ENCODE measurements around the gene RAB10. TPM values are rescaled to one million over a fixed set of nuclear protein-coding genes. Genes with fewer than 3 reads are reported as not detected.

The RAB10 gene
- polyA plus RNA-seq, 2 donors, result 190 to 320 TPM

- H3K36me3 ChIP-seq (ENCODE audit: control insufficient read depth in 2 of 2, insufficient read depth in 2 of 2, low read length in 1 of 2), result peaks cover 0 to 5% of the 10 kb centered on the region in 2 donors
Measured at GRCh38 chr2:26128176-26128575, 94.3 kb downstream of the RAB10 start.

GRCh38 chr2:26130763-26131162, 96.9 kb downstream of the RAB10 start:
- H3K4me1 ChIP-seq (ENCODE audit: control insufficient read depth in 2 of 2, insufficient read depth in 2 of 2, low read length in 1 of 2), result no peaks in the 10 kb centered on the region
- H3K36me3 ChIP-seq (ENCODE audit: control insufficient read depth in 2 of 2, insufficient read depth in 2 of 2, low read length in 1 of 2), result peaks cover 0 to 8% of the 10 kb centered on the region in 2 donors
- H3K27ac ChIP-seq (ENCODE audit: low read depth in 2 of 2, low read length in 1 of 2), result no peak overlapping the region
- 74 to 82% methylated on average over 3 of the region's 3 CpGs for WGBS, 2 donors
- no peak overlapping the region for H3K4me3 ChIP-seq (ENCODE audit: low read depth in 1 of 2, low read length in 2 of 2)
- H3K27me3 ChIP-seq (ENCODE audit: control insufficient read depth in 1 of 2, insufficient read depth in 2 of 2, low read length in 2 of 2), result no peaks in the 10 kb centered on the region
- no peaks in the 10 kb centered on the region for H3K9me3 ChIP-seq (ENCODE audit: control insufficient read depth in 2 of 2, insufficient read depth in 1 of 2, low read depth in 1 of 2, low read length in 1 of 2)

More at GRCh38 chr2:26128176-26128575, 94.3 kb downstream of the RAB10 start:
- H3K9me3 ChIP-seq (ENCODE audit: control insufficient read depth in 2 of 2, insufficient read depth in 1 of 2, low read depth in 1 of 2, low read length in 1 of 2), result no peaks in the 10 kb centered on the region
- no peak overlapping the region for H3K27ac ChIP-seq (ENCODE audit: low read depth in 2 of 2, low read length in 1 of 2)
- H3K27me3 ChIP-seq (ENCODE audit: control insufficient read depth in 1 of 2, insufficient read depth in 2 of 2, low read length in 2 of 2), result no peaks in the 10 kb centered on the region
- no peaks in the 10 kb centered on the region for H3K4me1 ChIP-seq (ENCODE audit: control insufficient read depth in 2 of 2, insufficient read depth in 2 of 2, low read length in 1 of 2)
- 95 to 96% methylated on average over 8 of the region's 8 CpGs for WGBS, 2 donors
- no peak overlapping the region for H3K4me3 ChIP-seq (ENCODE audit: low read depth in 1 of 2, low read length in 2 of 2)

GRCh38 chr2:26136451-26136850, 102.6 kb downstream of the RAB10 start:
- Histone ChIP-seq H3K27ac (ENCODE audit: low read depth in 2 of 2, low read length in 1 of 2) (no peak overlapping the region), H3K9me3 (ENCODE audit: control insufficient read depth in 2 of 2, insufficient read depth in 1 of 2, low read depth in 1 of 2, low read length in 1 of 2) (no peaks in the 10 kb centered on the region), H3K4me3 (ENCODE audit: low read depth in 1 of 2, low read length in 2 of 2) (no peak overlapping the region), H3K4me1 (ENCODE audit: control insufficient read depth in 2 of 2, insufficient read depth in 2 of 2, low read length in 1 of 2) (no peaks in the 10 kb centered on the region), H3K27me3 (ENCODE audit: control insufficient read depth in 1 of 2, insufficient read depth in 2 of 2, low read length in 2 of 2) (no peaks in the 10 kb centered on the region), H3K36me3 (ENCODE audit: control insufficient read depth in 2 of 2, insufficient read depth in 2 of 2, low read length in 1 of 2) (peaks cover 0 to 3% of the 10 kb centered on the region in 2 donors)
- WGBS, 2 donors, result 70 to 71% methylated on average over 3 of the region's 3 CpGs

GRCh38 chr2:26139269-26140183, 105.6 kb downstream of the RAB10 start:
- Histone ChIP-seq H3K36me3 (ENCODE audit: control insufficient read depth in 2 of 2, insufficient read depth in 2 of 2, low read length in 1 of 2) (peaks cover 0 to 3% of the 10 kb centered on the region in 2 donors), H3K4me3 (ENCODE audit: low read depth in 1 of 2, low read length in 2 of 2) (no peak overlapping the region), H3K4me1 (ENCODE audit: control insufficient read depth in 2 of 2, insufficient read depth in 2 of 2, low read length in 1 of 2) (no peaks in the 10 kb centered on the region), H3K9me3 (ENCODE audit: control insufficient read depth in 2 of 2, insufficient read depth in 1 of 2, low read depth in 1 of 2, low read length in 1 of 2) (no peaks in the 10 kb centered on the region), H3K27ac (ENCODE audit: low read depth in 2 of 2, low read length in 1 of 2) (no peak overlapping the region), H3K27me3 (ENCODE audit: control insufficient read depth in 1 of 2, insufficient read depth in 2 of 2, low read length in 2 of 2) (no peaks in the 10 kb centered on the region)
- 61 to 72% methylated on average over 12 of the region's 12 CpGs for WGBS, 2 donors

GRCh38 chr2:26141145-26141769, 107.4 kb downstream of the RAB10 start:
- no peaks in the 10 kb centered on the region for H3K9me3 ChIP-seq (ENCODE audit: control insufficient read depth in 2 of 2, insufficient read depth in 1 of 2, low read depth in 1 of 2, low read length in 1 of 2)
- 91 to 92% methylated on average over 18 of the region's 18 CpGs for WGBS, 2 donors
- no peaks in the 10 kb centered on the region for H3K36me3 ChIP-seq (ENCODE audit: control insufficient read depth in 2 of 2, insufficient read depth in 2 of 2, low read length in 1 of 2)
- H3K4me3 ChIP-seq (ENCODE audit: low read depth in 1 of 2, low read length in 2 of 2), result no peak overlapping the region
- no peaks in the 10 kb centered on the region for H3K4me1 ChIP-seq (ENCODE audit: control insufficient read depth in 2 of 2, insufficient read depth in 2 of 2, low read length in 1 of 2)
- no peak overlapping the region for H3K27ac ChIP-seq (ENCODE audit: low read depth in 2 of 2, low read length in 1 of 2)
- H3K27me3 ChIP-seq (ENCODE audit: control insufficient read depth in 1 of 2, insufficient read depth in 2 of 2, low read length in 2 of 2), result no peaks in the 10 kb centered on the region

- no peak overlapping the region for H3K4me3 ChIP-seq (ENCODE audit: low read depth in 1 of 2, low read length in 2 of 2)
- H3K9me3 ChIP-seq (ENCODE audit: control insufficient read depth in 2 of 2, insufficient read depth in 1 of 2, low read depth in 1 of 2, low read length in 1 of 2), result no peaks in the 10 kb centered on the region
- H3K27ac ChIP-seq (ENCODE audit: low read depth in 2 of 2, low read length in 1 of 2), result no peak overlapping the region
- WGBS, 2 donors, result 47 to 68% methylated on average over 7 of the region's 7 CpGs
- no peaks in the 10 kb centered on the region for H3K4me1 ChIP-seq (ENCODE audit: control insufficient read depth in 2 of 2, insufficient read depth in 2 of 2, low read length in 1 of 2)
- H3K27me3 ChIP-seq (ENCODE audit: control insufficient read depth in 1 of 2, insufficient read depth in 2 of 2, low read length in 2 of 2), result no peaks in the 10 kb centered on the region
- no peaks in the 10 kb centered on the region for H3K36me3 ChIP-seq (ENCODE audit: control insufficient read depth in 2 of 2, insufficient read depth in 2 of 2, low read length in 1 of 2)
Measured at GRCh38 chr2:26144031-26144430, 110.1 kb downstream of the RAB10 start.

GRCh38 chr2:26144953-26145680, 111.2 kb downstream of the RAB10 start:
- H3K4me3 ChIP-seq (ENCODE audit: low read depth in 1 of 2, low read length in 2 of 2), result no peak overlapping the region
- WGBS, 2 donors, result 20 to 27% methylated on average over 11 of the region's 11 CpGs

GRCh38 chr2:26148501-26148900, 114.6 kb downstream of the RAB10 start:
- H3K4me3 ChIP-seq (ENCODE audit: low read depth in 1 of 2, low read length in 2 of 2), result no peak overlapping the region
- H3K27ac ChIP-seq (ENCODE audit: low read depth in 2 of 2, low read length in 1 of 2), result no peak overlapping the region
- H3K36me3 ChIP-seq (ENCODE audit: control insufficient read depth in 2 of 2, insufficient read depth in 2 of 2, low read length in 1 of 2), result no peaks in the 10 kb centered on the region
- H3K27me3 ChIP-seq (ENCODE audit: control insufficient read depth in 1 of 2, insufficient read depth in 2 of 2, low read length in 2 of 2), result no peaks in the 10 kb centered on the region
- H3K9me3 ChIP-seq (ENCODE audit: control insufficient read depth in 2 of 2, insufficient read depth in 1 of 2, low read depth in 1 of 2, low read length in 1 of 2), result no peaks in the 10 kb centered on the region
- H3K4me1 ChIP-seq (ENCODE audit: control insufficient read depth in 2 of 2, insufficient read depth in 2 of 2, low read length in 1 of 2), result no peaks in the 10 kb centered on the region
- 31 to 37% methylated on average over 2 of the region's 2 CpGs for WGBS, 2 donors

More at GRCh38 chr2:26144953-26145680, 111.2 kb downstream of the RAB10 start:
- Histone ChIP-seq H3K9me3 (ENCODE audit: control insufficient read depth in 2 of 2, insufficient read depth in 1 of 2, low read depth in 1 of 2, low read length in 1 of 2) (no peaks in the 10 kb centered on the region), H3K36me3 (ENCODE audit: control insufficient read depth in 2 of 2, insufficient read depth in 2 of 2, low read length in 1 of 2) (no peaks in the 10 kb centered on the region), H3K27me3 (ENCODE audit: control insufficient read depth in 1 of 2, insufficient read depth in 2 of 2, low read length in 2 of 2) (no peaks in the 10 kb centered on the region), H3K4me1 (ENCODE audit: control insufficient read depth in 2 of 2, insufficient read depth in 2 of 2, low read length in 1 of 2) (no peaks in the 10 kb centered on the region), H3K27ac (ENCODE audit: low read depth in 2 of 2, low read length in 1 of 2) (no peak overlapping the region)

GRCh38 chr2:26150243-26150642, 116.4 kb downstream of the RAB10 start:
- no peak overlapping the region for H3K4me3 ChIP-seq (ENCODE audit: low read depth in 1 of 2, low read length in 2 of 2)
- H3K27ac ChIP-seq (ENCODE audit: low read depth in 2 of 2, low read length in 1 of 2), result no peak overlapping the region
- H3K4me1 ChIP-seq (ENCODE audit: control insufficient read depth in 2 of 2, insufficient read depth in 2 of 2, low read length in 1 of 2), result no peaks in the 10 kb centered on the region
- H3K9me3 ChIP-seq (ENCODE audit: control insufficient read depth in 2 of 2, insufficient read depth in 1 of 2, low read depth in 1 of 2, low read length in 1 of 2), result no peaks in the 10 kb centered on the region
- H3K36me3 ChIP-seq (ENCODE audit: control insufficient read depth in 2 of 2, insufficient read depth in 2 of 2, low read length in 1 of 2), result no peaks in the 10 kb centered on the region
- 78 to 80% methylated on average over 12 of the region's 12 CpGs for WGBS, 2 donors
- no peaks in the 10 kb centered on the region for H3K27me3 ChIP-seq (ENCODE audit: control insufficient read depth in 1 of 2, insufficient read depth in 2 of 2, low read length in 2 of 2)

Measured in esophagus (tissue), 2 donors.